Fibroblast of upper back skin (primary cell): Measurements from ENCODE around the gene TUG1.

Experiments used
- DNase-seq: peaks from one replicate; pipeline ENCODE4 v3.0.0-alpha.2; 2013

The TUG1 gene

GRCh38 chr22:31005535-31005934 is 36.5 kb downstream of the TUG1 start:
- no peak for DNase-seq

DNA sequence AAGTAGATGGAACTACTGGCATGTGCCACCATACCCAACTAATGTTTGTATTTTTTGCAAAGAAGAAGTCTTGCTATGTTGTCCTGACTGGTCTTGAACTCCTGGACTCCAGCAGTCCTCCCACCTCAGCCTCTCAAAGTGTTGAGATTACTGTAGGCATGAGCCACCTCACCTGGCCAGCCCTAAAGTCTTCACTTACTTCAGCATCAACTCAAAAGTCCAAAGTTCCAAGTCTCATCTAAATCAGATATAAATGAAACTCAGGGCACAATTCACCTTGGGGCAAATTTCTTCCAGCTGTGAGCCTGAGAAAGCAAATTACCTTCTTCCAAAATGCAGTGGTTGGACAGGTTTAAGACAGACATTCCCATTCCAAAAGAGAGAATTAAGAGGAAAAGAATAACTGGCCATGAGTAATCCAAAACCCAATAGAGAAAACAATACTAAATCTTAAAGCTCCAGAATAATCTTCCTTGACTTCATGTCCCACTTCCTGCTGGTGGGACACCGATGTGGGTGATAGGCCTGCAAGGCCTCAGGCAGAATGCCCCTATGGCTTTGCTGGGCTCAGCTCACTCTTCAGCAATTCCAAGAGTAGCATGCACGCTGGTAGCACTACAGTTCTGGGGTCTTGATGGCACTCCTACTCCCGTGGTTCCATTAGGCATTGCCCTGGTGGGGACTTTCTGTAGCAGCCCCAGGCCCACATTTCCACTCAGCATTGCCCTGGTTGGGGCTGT is 50.3 kb downstream of the TUG1 start:
- no peak for DNase-seq

DNA sequence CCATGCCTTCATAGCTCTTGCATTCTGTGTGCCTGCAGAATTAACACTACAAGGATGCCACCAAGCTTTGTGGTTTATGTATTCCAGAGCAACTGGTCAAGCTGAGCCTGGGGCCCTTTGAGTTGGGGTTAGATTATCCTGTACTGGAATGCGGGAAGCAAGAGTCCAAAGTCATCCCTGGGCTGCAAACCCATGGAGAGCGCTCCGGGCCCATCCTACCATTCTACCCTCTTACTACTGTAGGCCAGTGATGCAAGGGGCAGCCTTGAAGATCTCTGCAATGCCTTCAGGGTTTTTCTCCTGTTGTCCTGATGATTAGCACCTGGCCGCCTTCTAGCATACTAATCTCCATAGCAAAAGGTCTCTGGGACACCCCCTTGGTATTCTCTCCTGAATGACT is 51.3 kb downstream of the TUG1 start:
- DNase-seq: no peak

DNA sequence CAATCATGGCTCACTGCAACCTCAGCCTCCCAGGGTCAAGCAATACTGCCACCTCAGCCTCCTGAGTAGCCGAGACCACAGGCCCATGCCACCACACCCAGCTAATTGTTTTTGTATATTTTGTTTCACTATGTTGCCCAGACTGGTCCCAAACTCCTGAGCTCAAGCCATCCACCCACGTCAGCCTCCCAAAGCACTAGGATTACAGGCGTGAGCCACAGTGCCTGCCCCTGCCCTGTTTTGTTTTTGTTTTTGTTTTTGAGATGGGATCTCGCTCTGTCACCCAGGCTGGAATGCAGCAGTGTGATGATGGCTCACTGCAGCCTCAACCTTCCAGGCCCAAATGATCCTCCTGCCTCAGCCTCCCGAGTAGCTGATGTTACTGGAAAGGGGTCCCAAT is 53.5 kb downstream of the TUG1 start:
- no peak for DNase-seq
